Measurements from ENCODE around the gene C10orf143.

GRCh38 chr10:130127364-130128061 is 16.9 kb upstream of the C10orf143 start:
- peak in 2 of 3 experiments; percentile 36 to 58 for TF ChIP-seq CTCF (IDR thresholded peaks at IDR 0.05)
- no peak for TF ChIP-seq POLR2A (IDR thresholded peaks at IDR 0.05)
